ENCODE results near the gene ENKUR.
"Not testable (repeated sequence)": the region's sequence is repeated elsewhere in the genome, so short reads cannot be mapped to it uniquely, and the experiment has no call there.

Gene ENKUR

DNA sequence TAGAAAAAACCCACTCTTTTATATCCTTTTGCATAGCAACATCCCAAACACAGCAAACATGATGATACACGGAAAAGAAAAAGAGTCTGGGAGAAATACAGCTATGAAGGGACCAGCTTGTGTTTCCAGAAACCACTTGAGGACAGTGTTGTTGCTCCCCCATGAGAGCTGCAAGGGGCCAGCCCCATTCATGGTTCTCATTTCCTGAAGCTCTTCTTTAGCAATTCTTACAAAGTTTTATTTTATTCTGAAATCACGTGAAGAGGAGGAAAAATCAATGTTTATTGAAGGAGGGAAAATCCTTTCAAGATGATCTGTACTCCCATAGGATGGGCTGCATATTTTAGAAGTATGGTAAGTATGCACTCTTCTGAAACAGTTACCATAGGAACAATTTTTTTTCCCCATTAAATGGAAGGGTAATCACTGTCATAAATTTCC is 46.1 kb downstream of the ENKUR start:
- no peak for DNase-seq

DNA sequence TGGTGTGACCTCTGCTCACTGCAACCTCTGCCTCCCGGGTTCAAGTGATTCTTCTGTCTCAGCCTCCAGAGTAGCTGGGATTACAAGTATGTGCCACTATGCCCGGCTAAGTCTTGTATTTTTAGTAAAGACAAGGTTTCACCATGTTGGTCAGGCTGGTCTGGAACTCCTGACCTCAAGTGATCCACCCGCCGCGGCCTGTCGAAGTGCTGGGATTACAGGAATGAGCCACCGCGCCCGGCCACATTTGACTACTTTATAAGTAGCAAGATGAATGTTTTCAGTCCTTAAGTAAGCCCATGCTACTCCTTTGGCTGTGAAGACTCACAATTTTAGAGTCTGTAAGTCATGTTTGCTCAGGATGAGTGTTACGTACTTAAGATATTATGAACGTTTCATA is 47.0 kb downstream of the ENKUR start:
- not testable (repeated sequence) for DNase-seq

- DNase-seq, result no peak
Observed at GRCh38 chr10:24968349-24968748, 47.6 kb downstream of the ENKUR start.

- no peak for DNase-seq
Observed at GRCh38 chr10:24966962-24967481, 48.9 kb downstream of the ENKUR start.

DNA sequence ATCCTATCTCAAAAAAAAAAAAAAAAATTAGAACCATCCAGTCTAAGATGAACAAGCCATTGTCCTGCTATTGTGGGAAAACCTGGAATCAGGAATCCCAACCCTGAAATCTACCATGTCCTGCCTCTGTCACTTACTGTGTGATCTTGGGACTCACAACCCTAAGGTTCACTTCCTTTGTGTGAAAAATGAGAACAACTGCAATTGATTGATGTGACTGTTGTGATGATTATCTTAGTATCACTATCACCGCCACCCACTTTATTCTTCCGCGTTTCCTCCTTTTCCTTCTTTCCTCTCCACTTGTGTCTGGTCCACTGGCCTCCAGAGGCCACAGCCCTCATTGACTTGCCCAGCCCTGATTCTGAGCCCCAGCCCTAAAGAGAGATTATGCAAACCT is 50.9 kb downstream of the ENKUR start:
- DNase-seq, result no peak

DNA sequence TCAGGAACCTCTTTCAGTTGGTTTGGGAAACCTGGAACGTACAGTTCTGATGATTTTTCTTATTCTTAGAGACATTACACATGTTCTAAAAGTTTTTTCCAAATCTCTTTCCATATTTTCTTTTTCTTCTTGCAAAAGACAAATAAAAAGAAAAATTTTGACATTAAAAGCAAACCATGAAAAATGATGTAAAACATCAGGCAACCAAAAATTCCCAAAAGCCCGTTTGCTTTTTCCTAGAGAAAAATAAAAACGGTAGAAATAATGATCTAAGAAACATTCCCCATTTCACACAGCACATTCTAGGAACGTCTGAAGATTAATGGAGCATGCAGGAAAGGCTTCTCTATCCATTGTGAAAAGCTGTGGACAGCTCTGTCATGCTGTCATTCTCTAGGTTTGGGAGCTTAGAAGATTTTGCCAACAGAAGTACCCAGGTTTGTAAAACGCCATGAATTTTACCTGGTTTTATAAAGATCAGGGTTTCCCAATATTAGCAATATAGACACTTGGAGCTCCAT is 52.4 kb downstream of the ENKUR start:
- no peak for DNase-seq

DNA sequence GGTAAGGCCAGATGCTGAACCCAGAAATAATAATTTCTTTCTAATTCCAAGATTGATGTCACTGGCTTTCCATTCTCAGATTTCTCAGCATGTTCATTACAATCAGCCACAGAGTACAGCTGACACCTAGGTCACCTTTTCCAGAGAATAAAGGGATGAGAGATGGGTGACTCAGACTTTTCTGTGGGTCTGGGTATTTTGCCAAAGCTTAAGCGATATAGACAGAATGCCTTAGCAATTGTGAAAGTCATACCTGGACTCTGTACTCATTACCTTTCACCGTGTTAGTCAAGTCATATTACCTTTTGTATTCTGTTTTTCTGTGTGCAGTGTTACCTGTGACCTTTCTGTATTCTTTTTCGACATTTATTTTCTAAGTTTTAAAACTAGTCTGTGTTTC is 53.0 kb downstream of the ENKUR start:
- no peak for DNase-seq

DNA sequence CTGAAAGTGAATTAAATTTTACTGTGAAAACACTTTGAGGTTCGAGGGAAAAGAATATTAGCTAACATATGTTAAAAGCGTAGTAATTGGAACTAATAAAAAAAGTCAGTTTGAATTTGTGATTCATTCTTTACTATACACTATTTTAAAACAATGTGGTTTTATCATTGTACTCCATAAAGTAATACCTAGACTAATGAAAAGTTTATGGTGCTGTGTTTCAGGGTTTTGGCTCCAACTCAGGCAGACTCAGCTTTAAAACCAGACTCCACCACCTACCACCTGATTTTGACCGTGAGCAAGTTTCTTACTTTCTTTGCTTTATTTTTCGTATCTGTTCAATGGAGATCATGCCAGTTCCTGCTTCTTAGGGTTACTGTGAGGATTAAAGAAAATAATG is 54.4 kb downstream of the ENKUR start:
- DNase-seq, result no peak

DNA sequence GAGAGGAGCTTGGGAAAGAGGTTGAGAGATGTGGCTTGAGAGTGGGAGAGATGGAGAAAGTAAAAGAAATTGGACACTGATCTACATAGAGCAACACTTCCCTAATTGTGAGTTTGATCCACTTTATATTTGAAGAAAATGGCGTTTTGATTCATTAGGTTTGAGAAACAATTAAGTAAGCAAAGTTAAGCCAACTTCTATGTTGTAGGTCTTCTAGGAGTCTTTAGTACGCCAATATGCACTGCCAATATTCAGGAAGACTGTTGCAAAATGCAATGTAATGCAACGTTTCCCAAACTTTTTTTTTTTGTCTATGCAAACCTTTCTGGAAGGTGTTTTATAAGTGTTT is 56.6 kb downstream of the ENKUR start:
- no peak for DNase-seq

GRCh38 chr10:24958721-24959381 is 57.1 kb downstream of the ENKUR start:
- DNase-seq, result no peak

- no peak for DNase-seq
Observed at GRCh38 chr10:24958091-24958720, 57.8 kb downstream of the ENKUR start.

GRCh38 chr10:24957624-24958051 is 58.3 kb downstream of the ENKUR start:
- DNase-seq, result not testable (repeated sequence)

GRCh38 chr10:24953675-24954074 is 62.3 kb downstream of the ENKUR start:
- no peak for DNase-seq

GRCh38 chr10:24952707-24953645 is 63.0 kb downstream of the ENKUR start:
- DNase-seq, result no peak

- no peak for DNase-seq
Observed at GRCh38 chr10:24952143-24952706, 63.7 kb downstream of the ENKUR start, which contains the start of gene PRTFDC1. PRTFDC1 (minus strand) TSS chr10:24952606; CDS start chr10:24952575, 31 bp downstream.

DNA sequence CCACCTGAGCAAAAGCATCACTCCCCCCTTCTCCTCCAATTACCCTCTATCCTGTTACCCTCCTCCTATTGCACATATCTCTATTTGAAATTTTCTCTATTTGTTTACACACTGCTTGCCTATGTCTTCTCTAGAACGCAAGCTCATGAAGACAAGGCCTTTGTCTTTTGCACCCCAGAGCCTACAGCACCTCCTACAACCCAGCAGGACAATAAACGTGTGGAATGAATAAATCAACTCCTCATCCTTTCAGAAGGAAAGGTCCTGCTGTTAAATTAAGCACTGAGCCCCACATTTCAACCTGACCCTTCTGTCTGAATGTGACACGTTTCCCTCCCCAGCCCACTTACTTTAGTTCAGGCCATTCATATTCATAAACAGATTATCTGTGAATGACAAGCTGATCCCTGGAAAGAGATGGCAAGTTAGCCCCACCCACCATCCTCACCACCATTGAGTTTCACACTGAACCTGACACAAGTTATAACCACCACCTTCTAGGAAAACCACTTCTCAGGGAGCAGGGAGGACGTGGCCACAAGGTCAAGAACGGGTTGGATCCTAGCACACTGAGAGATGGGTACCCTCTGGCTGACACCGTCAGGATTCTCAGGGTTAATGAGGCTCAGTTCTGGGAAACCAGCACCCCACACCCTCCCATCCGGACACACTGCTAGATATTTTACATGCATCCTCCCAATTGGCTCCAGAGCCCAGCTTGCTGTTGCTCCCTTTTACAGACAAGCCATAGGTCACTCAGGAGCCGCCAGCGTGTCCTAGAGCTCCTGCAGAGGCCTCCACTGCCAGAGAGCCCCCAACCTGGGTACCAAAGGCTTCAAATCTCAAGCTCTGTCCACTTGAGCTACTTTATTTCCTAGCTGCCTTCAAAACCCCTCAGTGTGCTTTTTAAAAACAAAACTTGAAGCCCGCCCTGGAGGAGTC is 64.5 kb downstream of the ENKUR start:
- DNase-seq, result peak; percentile 30

DNA sequence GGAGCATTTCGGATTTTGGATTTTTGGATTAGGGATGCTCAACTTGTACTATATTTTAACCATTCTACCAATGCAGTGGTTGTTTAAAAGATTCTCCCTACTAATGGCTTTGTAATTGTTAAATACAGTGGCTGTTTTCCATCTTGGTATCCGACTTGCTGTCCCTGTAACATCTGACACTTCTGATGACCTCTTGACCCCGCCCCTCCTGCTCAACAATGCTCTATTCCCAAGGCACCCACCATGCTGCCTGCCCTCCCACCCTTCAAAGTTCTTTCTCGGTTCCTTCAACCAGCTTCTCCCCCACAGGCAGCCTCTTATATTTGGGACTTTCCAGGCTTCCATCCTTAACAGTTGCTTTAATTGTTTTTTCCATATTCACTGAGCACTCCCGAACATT is 65.5 kb downstream of the ENKUR start:
- DNase-seq, result no peak

DNA sequence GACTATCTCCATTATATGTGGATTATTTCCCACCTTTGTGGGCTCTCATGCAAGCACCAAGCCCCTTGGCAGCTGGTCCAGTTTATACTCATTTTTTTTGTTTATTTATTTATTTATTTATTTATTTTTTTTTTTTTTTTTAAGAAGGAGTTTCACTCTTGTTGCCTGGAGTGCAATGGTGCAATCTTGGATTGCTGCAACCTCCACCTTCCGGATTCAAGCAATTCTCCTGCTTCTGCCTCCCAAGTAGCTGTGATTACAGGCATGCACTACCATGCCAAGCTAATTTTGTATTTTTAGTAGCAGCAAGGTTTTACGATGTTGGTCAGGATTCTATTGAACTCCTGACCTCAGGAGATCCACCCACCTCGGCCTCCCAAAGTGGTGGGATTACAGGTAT is 66.3 kb downstream of the ENKUR start:
- DNase-seq, result no peak

- DNase-seq, result no peak
Observed at GRCh38 chr10:24947304-24948097, 68.5 kb downstream of the ENKUR start.

- DNase-seq, result no peak
Observed at GRCh38 chr10:24944512-24945255, 71.3 kb downstream of the ENKUR start.

Data from NCI-H774 (cell line).